Osteoblast (primary cell): ENCODE measurements around the gene TIGAR. TPM values are rescaled to one million over a fixed set of nuclear protein-coding genes. Genes with fewer than 3 reads are reported as not detected.

Experiments used
- DNase-seq: peaks from one replicate; pipeline ENCODE4 v3.0.0; 2011; ENCODE audit warnings: low spot score, mixed read lengths; ENCODE audit not compliant: insufficient read length; ENCODE audit errors: missing footprints
- H2AFZ ChIP-seq: 2 replicates; pipeline ENCODE4 v1.6.0; 2011; ENCODE audit warnings: mild to moderate bottlenecking, low read length
- H3K27ac ChIP-seq: 2 replicates; pipeline ENCODE4 v1.5.1; 2011; ENCODE audit warnings: mild to moderate bottlenecking, low read depth, low read length, moderate library complexity
- H3K27me3 ChIP-seq: 2 replicates; pipeline ENCODE4 v1.6.0; 2012; ENCODE audit warnings: mild to moderate bottlenecking, control low read depth, inconsistent platforms, low read length, moderate library complexity; ENCODE audit not compliant: insufficient read depth
- H3K36me3 ChIP-seq: 2 replicates; pipeline ENCODE4 v1.5.1; 2011; ENCODE audit warnings: mild to moderate bottlenecking, low read length, control low read depth, moderate library complexity; ENCODE audit not compliant: insufficient read depth
- H3K4me1 ChIP-seq: 2 replicates; pipeline ENCODE4 v1.5.1; 2011; ENCODE audit warnings: mild to moderate bottlenecking, low read length, control low read depth, moderate library complexity; ENCODE audit not compliant: insufficient read depth
- H3K4me2 ChIP-seq: 2 replicates; pipeline ENCODE4 v1.6.0; 2011; ENCODE audit warnings: mild to moderate bottlenecking, low read length; ENCODE audit not compliant: insufficient read depth
- H3K4me3 ChIP-seq: fragments of 200-600 bp; sonication (generic); 3 replicates; pipeline ENCODE4 v1.5.1; 2012; ENCODE audit warnings: mild to moderate bottlenecking, low read length, inconsistent platforms; ENCODE audit not compliant: insufficient read depth
- H3K79me2 ChIP-seq: 2 replicates; pipeline ENCODE4 v1.6.0; 2012; ENCODE audit warnings: mild to moderate bottlenecking, low read length, control low read depth, inconsistent platforms; ENCODE audit not compliant: insufficient read depth
- H3K9me3 ChIP-seq: 2 replicates; pipeline ENCODE4 v1.5.1; 2011; ENCODE audit warnings: low read depth, low read length, control low read depth
- H4K20me1 ChIP-seq: 2 replicates; pipeline ENCODE4 v1.6.0; 2012; ENCODE audit warnings: mild to moderate bottlenecking, low read length, control low read depth; ENCODE audit not compliant: insufficient read depth
- total RNA-seq: library from RNA; depleted of rRNA; stranded (reverse); fragments of >200 nt; gene quantifications from 2 replicates; pipeline ENCODE4 v1.2.3, GENCODE V29; 2012
- TF ChIP-seq, protein P1 (sequence below): IDR thresholded peaks from 2 replicates; pipeline ENCODE4 v1.5.1; 2011; ENCODE audit warnings: mild to moderate bottlenecking, low read depth, low read length, moderate library complexity; ENCODE audit errors: extremely low read depth

Gene TIGAR
- total RNA-seq, 1 donor, result 11.6 TPM

DNA sequence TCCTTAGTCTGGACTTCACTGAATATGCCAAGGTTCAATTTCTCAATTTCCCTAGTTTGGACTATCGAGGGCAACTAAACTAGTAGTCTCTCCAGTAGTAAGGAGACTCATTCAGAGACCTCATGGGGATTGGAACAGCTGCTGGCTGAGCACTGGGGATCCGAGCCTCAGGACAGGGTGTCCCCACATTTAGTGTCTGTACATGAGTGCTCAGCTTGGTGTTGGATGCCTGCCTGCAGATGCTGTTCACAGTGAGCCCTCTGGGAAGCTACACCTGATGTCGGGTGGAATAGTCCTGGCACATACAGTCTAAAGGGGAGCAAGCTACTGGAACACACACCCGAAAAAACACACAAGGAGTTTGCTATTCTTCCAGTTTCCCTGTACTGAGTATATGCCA is 59.3 kb downstream of the TIGAR start:
- Histone ChIP-seq H4K20me1 (no peaks in the 10 kb centered on the region), H3K4me3 (no peak overlapping the region)
- DNase-seq, result no peak

DNA sequence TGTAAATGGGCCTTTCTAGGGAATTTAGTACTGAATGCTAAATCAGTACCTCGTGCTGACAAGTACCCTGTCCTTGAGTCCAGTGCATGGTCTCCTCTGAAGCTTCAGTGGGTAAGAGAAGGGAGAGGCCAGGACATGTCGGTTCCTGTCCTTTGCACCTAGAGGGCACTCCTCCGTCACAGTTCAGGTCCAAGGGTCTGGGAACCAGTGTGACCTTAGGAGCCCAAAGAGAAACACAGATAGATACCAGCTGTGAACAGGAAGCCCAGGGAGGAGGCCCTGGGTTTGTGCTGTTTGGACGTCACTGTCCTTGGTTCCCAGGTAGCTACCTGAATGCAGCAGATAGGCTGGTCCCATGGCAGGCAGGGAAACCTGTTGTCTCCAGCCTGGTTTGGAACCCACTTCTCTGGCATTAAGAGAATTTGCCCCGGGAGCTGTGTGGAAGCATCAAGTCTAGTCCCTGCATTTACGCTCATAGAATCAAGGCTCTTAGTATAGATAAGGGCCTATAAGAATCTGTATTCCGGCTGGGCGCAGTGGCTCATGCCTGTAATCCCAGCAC is 62.4 kb downstream of the TIGAR start:
- Histone ChIP-seq H3K79me2 (no peaks in the 10 kb centered on the region), H3K27ac (no peak overlapping the region), H2AFZ (no peak overlapping the region), H3K4me3 (no peak overlapping the region), H3K4me2 (no peak overlapping the region), H3K9me3 (no peaks in the 10 kb centered on the region), H3K36me3 (no peaks in the 10 kb centered on the region), H3K27me3 (no peaks in the 10 kb centered on the region), H3K4me1 (no peaks in the 10 kb centered on the region), H4K20me1 (no peaks in the 10 kb centered on the region)
- TF ChIP-seq, protein P1, sequence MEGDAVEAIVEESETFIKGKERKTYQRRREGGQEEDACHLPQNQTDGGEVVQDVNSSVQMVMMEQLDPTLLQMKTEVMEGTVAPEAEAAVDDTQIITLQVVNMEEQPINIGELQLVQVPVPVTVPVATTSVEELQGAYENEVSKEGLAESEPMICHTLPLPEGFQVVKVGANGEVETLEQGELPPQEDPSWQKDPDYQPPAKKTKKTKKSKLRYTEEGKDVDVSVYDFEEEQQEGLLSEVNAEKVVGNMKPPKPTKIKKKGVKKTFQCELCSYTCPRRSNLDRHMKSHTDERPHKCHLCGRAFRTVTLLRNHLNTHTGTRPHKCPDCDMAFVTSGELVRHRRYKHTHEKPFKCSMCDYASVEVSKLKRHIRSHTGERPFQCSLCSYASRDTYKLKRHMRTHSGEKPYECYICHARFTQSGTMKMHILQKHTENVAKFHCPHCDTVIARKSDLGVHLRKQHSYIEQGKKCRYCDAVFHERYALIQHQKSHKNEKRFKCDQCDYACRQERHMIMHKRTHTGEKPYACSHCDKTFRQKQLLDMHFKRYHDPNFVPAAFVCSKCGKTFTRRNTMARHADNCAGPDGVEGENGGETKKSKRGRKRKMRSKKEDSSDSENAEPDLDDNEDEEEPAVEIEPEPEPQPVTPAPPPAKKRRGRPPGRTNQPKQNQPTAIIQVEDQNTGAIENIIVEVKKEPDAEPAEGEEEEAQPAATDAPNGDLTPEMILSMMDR, result no peak
- no peak for DNase-seq

More for the DNA sequence above, 59.3 kb downstream of the TIGAR start:
- Histone ChIP-seq H3K4me1 (no peaks in the 10 kb centered on the region), H3K36me3 (no peaks in the 10 kb centered on the region), H3K9me3 (no peaks in the 10 kb centered on the region), H3K27ac (no peak overlapping the region), H3K27me3 (no peaks in the 10 kb centered on the region), H3K79me2 (no peaks in the 10 kb centered on the region), H3K4me2 (no peak overlapping the region), H2AFZ (no peak overlapping the region)
- TF ChIP-seq, protein P1, result no peak

DNA sequence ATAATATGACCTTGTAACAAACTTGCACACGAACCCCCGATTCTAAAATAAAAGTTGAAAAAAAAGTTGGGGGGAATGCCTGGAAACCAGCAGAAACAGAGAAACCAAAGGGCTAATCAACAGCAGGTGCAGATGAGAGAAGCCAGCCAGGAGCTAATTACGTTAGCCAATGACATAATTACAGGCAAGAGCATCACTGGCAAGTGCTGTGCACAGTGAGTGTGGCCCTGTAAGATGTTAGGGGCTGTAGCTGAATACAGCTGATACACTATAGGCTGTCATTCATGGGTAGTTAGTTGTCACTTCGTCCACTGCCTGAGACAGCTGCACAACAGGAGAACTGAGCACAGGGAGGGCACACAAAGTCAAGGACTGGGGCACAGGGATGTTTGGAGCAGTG is 65.8 kb downstream of the TIGAR start:
- no peaks in the 10 kb centered on the region for H4K20me1 ChIP-seq
- TF ChIP-seq, protein P1, result no peak
- no peaks in the 10 kb centered on the region for H3K27me3 ChIP-seq
- no peaks in the 10 kb centered on the region for H3K36me3 ChIP-seq
- DNase-seq, result no peak
- H3K9me3 ChIP-seq, result no peaks in the 10 kb centered on the region
- no peak overlapping the region for H3K4me2 ChIP-seq
- H3K27ac ChIP-seq, result no peak overlapping the region
- no peak overlapping the region for H3K4me3 ChIP-seq
- no peak overlapping the region for H2AFZ ChIP-seq
- no peaks in the 10 kb centered on the region for H3K4me1 ChIP-seq
- no peaks in the 10 kb centered on the region for H3K79me2 ChIP-seq

DNA sequence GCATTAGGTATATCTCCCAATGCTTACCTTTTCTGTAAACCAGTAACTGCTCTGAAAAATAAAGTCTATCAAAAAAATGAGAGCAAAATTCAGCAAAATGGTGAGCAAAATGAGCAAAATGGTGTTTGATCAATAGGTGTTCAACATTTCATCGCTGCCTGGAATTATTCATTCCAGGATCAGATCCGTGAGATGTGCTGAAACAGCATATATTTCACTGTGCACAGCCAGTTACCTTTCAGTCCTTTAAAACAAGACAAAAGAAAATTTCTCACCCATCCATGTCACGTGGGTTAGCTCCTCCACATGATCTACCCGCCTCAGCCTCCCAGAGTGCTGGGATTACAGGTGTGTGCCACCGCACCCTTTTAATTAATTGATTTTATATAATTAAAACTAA is 66.6 kb downstream of the TIGAR start:
- H3K79me2 ChIP-seq, result no peaks in the 10 kb centered on the region
- H3K4me3 ChIP-seq, result no peak overlapping the region
- no peaks in the 10 kb centered on the region for H3K4me1 ChIP-seq
- no peaks in the 10 kb centered on the region for H3K27me3 ChIP-seq
- H3K4me2 ChIP-seq, result no peak overlapping the region
- TF ChIP-seq, protein P1, result no peak
- H3K36me3 ChIP-seq, result no peaks in the 10 kb centered on the region
- no peak overlapping the region for H3K27ac ChIP-seq
- DNase-seq, result no peak
- H2AFZ ChIP-seq, result no peak overlapping the region
- H3K9me3 ChIP-seq, result no peaks in the 10 kb centered on the region
- no peaks in the 10 kb centered on the region for H4K20me1 ChIP-seq
